Calu3 (cell line): ENCODE results near the gene TMEM132D. TPM values are rescaled to one million over a fixed set of nuclear protein-coding genes. Genes with fewer than 3 reads are reported as not detected.

Source experiments
- BruUV-seq: library from RNA; stranded (reverse); fragments of 400-500 nt; replicated peaks from 2 replicates; lab custom pipeline; 2021; lab: Mats Ljungman, UMichigan
- CTCF ChIA-PET: fragments of 300-600 bp; sonication (Branson Sonifier 250); formaldehyde crosslinking; loops from one replicate; lab custom pipeline; 2022; ENCODE audit warnings: antibody characterized with exemption; lab: Charles Lee
- DNase-seq: peaks from one replicate; pipeline ENCODE4 v3.0.0; 2022
- H3K27ac Mint-ChIP-seq: one replicate; pipeline ENCODE4 v1.8.0; 2022; ENCODE audit warnings: mixed read lengths; ENCODE audit not compliant: unreplicated experiment
- H3K27me3 Mint-ChIP-seq: one replicate; pipeline ENCODE4 v1.8.0; 2022; ENCODE audit warnings: mixed read lengths; ENCODE audit not compliant: unreplicated experiment
- H3K36me3 Mint-ChIP-seq: one replicate; pipeline ENCODE4 v1.8.0; 2022; ENCODE audit warnings: mild to moderate bottlenecking, moderate library complexity, mixed read lengths; ENCODE audit not compliant: insufficient read depth, unreplicated experiment
- H3K4me1 Mint-ChIP-seq: one replicate; pipeline ENCODE4 v1.8.0; 2022; ENCODE audit warnings: mild to moderate bottlenecking, low read depth, mixed read lengths; ENCODE audit not compliant: unreplicated experiment
- H3K4me3 Mint-ChIP-seq: one replicate; pipeline ENCODE4 v1.8.0; 2022; ENCODE audit warnings: mild to moderate bottlenecking, low read depth, moderate library complexity, mixed read lengths; ENCODE audit not compliant: unreplicated experiment
- H3K9me3 Mint-ChIP-seq: one replicate; pipeline ENCODE4 v1.8.0; 2022; ENCODE audit warnings: low read depth, mixed read lengths; ENCODE audit not compliant: unreplicated experiment
- intact Hi-C: fragments of 100-400 bp; cut with micrococcal nuclease; formaldehyde crosslinking; loops from one replicate; pipeline ENCODE4 v1.10.0; 2022; ENCODE audit not compliant: unreplicated experiment
- total RNA-seq: library from RNA; stranded (reverse); gene quantifications from 2 replicates; pipeline ENCODE4 v1.2.3, GENCODE V29; 2022
- TF ChIP-seq, protein P1 (sequence below): fragments of 200-600 bp; IDR thresholded peaks from one replicate; pipeline ENCODE4 v1.8.0; 2022; ENCODE audit warnings: antibody characterized with exemption; ENCODE audit not compliant: unreplicated experiment

TMEM132D gene
- total RNA-seq, 1 experiment from 2014 or later: not detected

DNA sequence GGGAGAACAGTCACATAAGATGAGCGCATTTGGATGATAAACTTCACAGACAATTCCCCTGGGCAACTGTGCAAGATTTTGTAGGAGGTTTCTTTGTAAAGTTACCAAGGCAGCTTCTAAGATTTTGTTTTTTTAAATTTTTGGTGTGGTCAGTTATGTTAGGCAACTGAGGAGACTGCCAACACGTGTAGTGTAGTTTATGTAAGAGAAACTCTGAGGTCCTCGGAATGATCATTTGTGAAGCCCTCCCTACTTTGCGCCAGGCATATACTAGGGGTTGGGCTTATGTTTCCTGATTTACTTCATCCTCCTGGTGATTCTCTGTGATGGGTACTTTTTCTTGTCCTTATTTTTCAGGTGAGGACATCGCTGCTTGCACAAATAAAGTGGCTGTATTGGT is 433.6 kb downstream of the TMEM132D start:
- TF ChIP-seq, protein P1, sequence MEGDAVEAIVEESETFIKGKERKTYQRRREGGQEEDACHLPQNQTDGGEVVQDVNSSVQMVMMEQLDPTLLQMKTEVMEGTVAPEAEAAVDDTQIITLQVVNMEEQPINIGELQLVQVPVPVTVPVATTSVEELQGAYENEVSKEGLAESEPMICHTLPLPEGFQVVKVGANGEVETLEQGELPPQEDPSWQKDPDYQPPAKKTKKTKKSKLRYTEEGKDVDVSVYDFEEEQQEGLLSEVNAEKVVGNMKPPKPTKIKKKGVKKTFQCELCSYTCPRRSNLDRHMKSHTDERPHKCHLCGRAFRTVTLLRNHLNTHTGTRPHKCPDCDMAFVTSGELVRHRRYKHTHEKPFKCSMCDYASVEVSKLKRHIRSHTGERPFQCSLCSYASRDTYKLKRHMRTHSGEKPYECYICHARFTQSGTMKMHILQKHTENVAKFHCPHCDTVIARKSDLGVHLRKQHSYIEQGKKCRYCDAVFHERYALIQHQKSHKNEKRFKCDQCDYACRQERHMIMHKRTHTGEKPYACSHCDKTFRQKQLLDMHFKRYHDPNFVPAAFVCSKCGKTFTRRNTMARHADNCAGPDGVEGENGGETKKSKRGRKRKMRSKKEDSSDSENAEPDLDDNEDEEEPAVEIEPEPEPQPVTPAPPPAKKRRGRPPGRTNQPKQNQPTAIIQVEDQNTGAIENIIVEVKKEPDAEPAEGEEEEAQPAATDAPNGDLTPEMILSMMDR: no peak
- no TSS peak for BruUV-seq
- Mint-ChIP-seq H3K27ac (no peak overlapping the region), H3K4me3 (no peak overlapping the region), H3K27me3 (no peaks in the 10 kb centered on the region), H3K4me1 (no peaks in the 10 kb centered on the region), H3K9me3 (peaks cover 9% of the 10 kb centered on the region), H3K36me3 (no peaks in the 10 kb centered on the region)
- CTCF ChIA-PET: no interaction called here
- intact Hi-C loops: no loop called here
- no peak for DNase-seq

DNA sequence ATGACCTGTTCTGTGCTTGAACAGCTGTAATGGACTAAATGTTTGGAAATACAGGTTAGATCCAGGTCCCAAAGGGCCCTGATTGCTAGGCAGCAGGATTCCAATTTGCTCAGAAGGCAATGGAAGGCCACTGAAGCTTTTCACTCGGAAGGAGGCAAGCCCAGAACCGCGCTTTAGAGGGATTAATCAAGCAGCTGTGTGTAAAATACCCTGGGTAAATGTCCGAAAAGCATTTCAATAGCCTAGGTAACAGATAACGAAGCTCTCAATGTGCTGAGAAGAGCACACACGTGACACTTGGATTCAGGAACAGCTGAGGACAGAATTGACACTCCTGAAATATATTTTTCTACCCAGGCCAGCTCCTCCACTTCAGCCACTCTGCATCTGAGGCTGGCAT is 436.1 kb downstream of the TMEM132D start:
- Mint-ChIP-seq H3K9me3 (peaks cover 9% of the 10 kb centered on the region), H3K27me3 (no peaks in the 10 kb centered on the region), H3K4me1 (no peaks in the 10 kb centered on the region), H3K4me3 (no peak overlapping the region), H3K27ac (no peak overlapping the region), H3K36me3 (no peaks in the 10 kb centered on the region)
- TF ChIP-seq, protein P1: no peak
- CTCF ChIA-PET: no interaction called here
- no peak for DNase-seq
- no TSS peak for BruUV-seq
- intact Hi-C loops: no loop called here

DNA sequence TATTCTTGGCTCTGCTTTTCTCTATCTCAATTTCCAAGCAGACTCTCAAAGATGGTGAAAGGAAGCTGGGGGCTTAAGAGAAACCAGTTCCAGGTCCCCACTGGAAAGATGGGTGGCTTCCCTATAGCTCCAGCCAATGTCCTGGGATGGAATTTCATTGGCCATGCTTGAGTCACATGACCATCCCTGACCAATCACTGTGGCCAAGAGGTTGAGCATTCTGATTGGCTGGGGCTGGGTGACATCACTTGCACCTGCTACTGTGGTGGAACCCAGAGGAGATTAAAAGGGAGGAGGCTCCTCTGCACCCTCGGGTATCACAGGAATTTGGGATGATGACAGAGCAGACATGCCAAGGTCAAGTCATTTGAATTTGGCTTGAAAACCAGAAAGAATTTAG is 436.5 kb downstream of the TMEM132D start:
- intact Hi-C loops: no loop called here
- CTCF ChIA-PET: interaction anchor here (0.6 kb wide), 1 partner anchor 835 kb away, joined by 3 read pairs; no protein-coding TSS in a partner anchor
- TF ChIP-seq, protein P1: no peak

DNA sequence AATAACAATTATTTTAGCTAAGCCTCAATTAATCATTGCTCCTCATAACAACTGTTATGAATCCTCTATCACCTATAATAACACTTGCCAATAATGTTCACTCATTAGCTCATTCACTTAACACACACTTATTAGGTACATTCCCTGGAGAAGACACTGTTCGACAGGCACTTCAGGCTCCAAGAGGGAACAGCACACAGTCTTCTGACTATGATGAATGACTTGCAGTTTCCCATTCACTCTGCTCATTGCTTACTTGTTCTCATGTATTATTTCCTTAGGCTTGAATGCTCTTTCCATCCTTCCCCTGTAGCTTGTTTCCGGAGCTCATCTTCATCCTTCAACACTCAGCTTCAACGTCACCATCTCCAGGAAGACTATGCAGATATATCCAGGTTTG is 437.3 kb downstream of the TMEM132D start:
- CTCF ChIA-PET: interaction anchor here (0.6 kb wide), 1 partner anchor 834 kb away, joined by 3 read pairs; no protein-coding TSS in a partner anchor
- no peak overlapping the region for H3K27ac Mint-ChIP-seq
- DNase-seq: no peak
- H3K9me3 Mint-ChIP-seq: peaks cover 13% of the 10 kb centered on the region
- intact Hi-C loops: no loop called here
- H3K36me3 Mint-ChIP-seq: no peaks in the 10 kb centered on the region
- no peaks in the 10 kb centered on the region for H3K4me1 Mint-ChIP-seq
- BruUV-seq: no TSS peak
- no peak overlapping the region for H3K4me3 Mint-ChIP-seq
- TF ChIP-seq, protein P1: no peak
- no peaks in the 10 kb centered on the region for H3K27me3 Mint-ChIP-seq

More for the DNA sequence above, 436.5 kb downstream of the TMEM132D start:
- Mint-ChIP-seq H3K4me1 (no peaks in the 10 kb centered on the region), H3K9me3 (peaks cover 9% of the 10 kb centered on the region), H3K4me3 (no peak overlapping the region), H3K27ac (no peak overlapping the region), H3K36me3 (no peaks in the 10 kb centered on the region), H3K27me3 (no peaks in the 10 kb centered on the region)
- no peak for DNase-seq
- no TSS peak for BruUV-seq
